ENCODE measurements around the gene EEFSEC. TPM values are rescaled to one million over a fixed set of nuclear protein-coding genes. Genes with fewer than 3 reads are reported as not detected.

The EEFSEC gene
- total RNA-seq, 1 donor from 2014 or later, result 12.6 TPM

DNA sequence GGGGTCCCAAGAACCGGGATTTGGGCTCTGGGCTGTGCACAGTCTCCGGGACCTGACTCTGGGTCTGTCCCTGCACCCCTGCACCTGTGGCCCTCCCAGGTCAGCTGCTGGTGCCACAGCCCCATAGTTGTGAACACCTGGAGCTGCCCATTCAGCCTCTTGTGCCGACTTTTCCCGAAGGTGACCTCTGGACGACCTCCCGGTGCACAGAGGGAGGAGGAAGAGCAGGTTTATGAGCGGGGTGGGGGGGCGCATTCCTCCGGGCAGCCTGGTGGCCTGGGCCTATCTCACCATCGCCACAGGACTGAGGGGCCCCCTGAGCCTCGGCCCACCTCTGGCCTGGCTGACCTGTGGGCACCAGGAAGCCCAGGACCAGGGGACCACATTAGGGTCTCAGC, 268.2 kb downstream of the EEFSEC start:
- Histone ChIP-seq H3K4me3 (ENCODE audit: low read depth, low read length) (no peak overlapping the region), H3K27me3 (ENCODE audit: control insufficient read depth, insufficient read depth, low read length) (peaks cover 24% of the 10 kb centered on the region), H3K36me3 (ENCODE audit: control insufficient read depth, insufficient read depth, low read length) (no peaks in the 10 kb centered on the region)
- DNase-seq (ENCODE audit: low read depth), result no peak
- TF ChIP-seq, protein P1, sequence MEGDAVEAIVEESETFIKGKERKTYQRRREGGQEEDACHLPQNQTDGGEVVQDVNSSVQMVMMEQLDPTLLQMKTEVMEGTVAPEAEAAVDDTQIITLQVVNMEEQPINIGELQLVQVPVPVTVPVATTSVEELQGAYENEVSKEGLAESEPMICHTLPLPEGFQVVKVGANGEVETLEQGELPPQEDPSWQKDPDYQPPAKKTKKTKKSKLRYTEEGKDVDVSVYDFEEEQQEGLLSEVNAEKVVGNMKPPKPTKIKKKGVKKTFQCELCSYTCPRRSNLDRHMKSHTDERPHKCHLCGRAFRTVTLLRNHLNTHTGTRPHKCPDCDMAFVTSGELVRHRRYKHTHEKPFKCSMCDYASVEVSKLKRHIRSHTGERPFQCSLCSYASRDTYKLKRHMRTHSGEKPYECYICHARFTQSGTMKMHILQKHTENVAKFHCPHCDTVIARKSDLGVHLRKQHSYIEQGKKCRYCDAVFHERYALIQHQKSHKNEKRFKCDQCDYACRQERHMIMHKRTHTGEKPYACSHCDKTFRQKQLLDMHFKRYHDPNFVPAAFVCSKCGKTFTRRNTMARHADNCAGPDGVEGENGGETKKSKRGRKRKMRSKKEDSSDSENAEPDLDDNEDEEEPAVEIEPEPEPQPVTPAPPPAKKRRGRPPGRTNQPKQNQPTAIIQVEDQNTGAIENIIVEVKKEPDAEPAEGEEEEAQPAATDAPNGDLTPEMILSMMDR (IDR thresholded peaks at IDR 0.05; ENCODE audit: insufficient read depth, low read length, poor library complexity, severe bottlenecking), result no peak

DNA sequence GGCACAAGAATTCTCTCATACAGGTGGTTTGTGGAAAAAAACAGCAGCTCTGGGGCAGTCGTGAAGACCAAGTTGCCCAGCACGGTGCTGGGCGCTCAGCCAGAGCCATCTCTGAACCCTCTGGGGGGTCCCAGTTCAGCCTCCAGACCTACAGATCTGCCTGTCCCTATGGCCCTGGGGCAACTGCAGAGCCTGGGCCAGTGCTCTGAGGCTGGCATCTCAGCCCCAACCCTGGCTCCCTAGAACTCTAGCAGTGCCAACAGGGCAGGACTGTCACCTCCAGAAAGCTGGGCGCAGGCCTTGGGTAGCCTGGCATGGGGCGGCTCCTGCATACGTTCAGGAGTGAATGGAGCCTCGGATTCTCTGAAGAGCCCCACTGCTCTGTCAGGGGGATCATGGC, 268.7 kb downstream of the EEFSEC start:
- Histone ChIP-seq H3K36me3 (ENCODE audit: control insufficient read depth, insufficient read depth, low read length) (no peaks in the 10 kb centered on the region), H3K4me3 (ENCODE audit: low read depth, low read length) (no peak overlapping the region), H3K27me3 (ENCODE audit: control insufficient read depth, insufficient read depth, low read length) (peaks cover 27% of the 10 kb centered on the region)
- TF ChIP-seq, protein P1 (IDR thresholded peaks at IDR 0.05; ENCODE audit: insufficient read depth, low read length, poor library complexity, severe bottlenecking), result no peak
- no peak for DNase-seq (ENCODE audit: low read depth)

DNA sequence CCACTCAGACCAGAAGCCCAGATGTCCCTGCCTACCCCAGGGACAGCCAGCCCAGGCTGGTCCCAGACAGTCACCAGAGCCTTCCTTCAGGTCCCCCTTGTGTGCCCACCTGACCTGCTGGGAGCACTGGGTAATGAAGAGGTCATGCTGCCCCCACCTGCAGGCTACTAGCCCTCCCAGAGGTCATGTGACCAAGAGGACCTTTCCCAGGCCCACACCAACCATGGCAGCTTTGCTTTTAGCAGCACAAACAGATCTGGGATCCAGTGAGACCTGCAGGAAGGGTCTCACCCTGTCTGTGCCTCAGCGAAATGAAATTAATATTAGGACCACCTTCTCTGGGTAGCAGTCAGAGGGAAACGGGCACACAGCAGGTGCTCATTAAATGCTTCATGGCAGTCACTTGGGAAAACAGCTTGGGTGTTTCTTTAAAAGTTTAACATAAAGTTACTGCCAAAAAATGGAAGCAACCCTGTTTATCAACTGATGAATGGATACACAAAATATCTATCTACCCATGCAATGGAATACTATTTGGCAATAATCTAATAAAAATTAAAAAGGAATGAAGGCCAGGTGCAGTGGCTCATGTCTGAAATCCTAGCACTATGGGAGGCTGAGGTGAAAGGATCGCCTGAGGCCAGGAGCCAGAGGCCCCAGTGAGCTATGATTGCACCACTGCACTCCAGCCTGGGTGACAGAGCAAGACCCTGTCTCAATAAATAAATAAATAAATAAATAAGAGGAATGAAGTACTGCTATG, 269.7 kb downstream of the EEFSEC start:
- TF ChIP-seq, protein P1 (IDR thresholded peaks at IDR 0.05; ENCODE audit: insufficient read depth, low read length, poor library complexity, severe bottlenecking), result no peak
- DNase-seq (ENCODE audit: low read depth), result no peak
- Histone ChIP-seq H3K27me3 (ENCODE audit: control insufficient read depth, insufficient read depth, low read length) (peaks cover 31% of the 10 kb centered on the region), H3K36me3 (ENCODE audit: control insufficient read depth, insufficient read depth, low read length) (no peaks in the 10 kb centered on the region), H3K4me3 (ENCODE audit: low read depth, low read length) (no peak overlapping the region)

DNA sequence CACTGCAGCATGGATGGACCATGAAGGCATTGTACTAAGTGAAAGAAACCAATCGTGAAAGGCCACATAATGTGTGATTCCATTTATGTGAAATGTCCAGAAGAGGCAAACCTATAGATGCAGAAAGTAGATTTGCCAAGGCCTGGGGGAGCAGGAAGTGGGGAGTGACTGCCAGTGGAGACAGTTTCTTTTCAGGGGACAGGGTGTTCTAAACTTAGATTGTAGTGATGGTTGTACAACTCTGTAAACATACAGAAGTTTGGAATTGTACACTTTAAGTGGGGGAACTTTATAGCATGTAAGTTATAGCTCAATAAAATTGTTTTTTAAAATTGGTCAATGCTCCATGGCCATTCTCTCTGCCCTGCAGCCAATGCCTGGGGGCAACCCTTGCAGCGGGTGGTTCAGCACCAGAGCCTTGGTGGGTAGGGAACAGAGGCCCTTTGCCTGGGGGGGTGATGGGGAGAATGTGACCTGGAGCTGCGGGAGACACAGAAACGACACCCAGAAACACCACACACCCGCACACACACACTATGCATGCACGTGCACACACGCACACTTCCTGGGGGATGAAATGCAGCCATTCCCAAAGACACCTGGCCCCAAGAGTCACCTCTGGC, 270.4 kb downstream of the EEFSEC start:
- TF ChIP-seq, protein P1 (IDR thresholded peaks at IDR 0.05; ENCODE audit: insufficient read depth, low read length, poor library complexity, severe bottlenecking), result no peak
- Histone ChIP-seq H3K36me3 (ENCODE audit: control insufficient read depth, insufficient read depth, low read length) (no peaks in the 10 kb centered on the region), H3K4me3 (ENCODE audit: low read depth, low read length) (no peak overlapping the region), H3K27me3 (ENCODE audit: control insufficient read depth, insufficient read depth, low read length) (peaks cover 37% of the 10 kb centered on the region)
- no peak for DNase-seq (ENCODE audit: low read depth)

DNA sequence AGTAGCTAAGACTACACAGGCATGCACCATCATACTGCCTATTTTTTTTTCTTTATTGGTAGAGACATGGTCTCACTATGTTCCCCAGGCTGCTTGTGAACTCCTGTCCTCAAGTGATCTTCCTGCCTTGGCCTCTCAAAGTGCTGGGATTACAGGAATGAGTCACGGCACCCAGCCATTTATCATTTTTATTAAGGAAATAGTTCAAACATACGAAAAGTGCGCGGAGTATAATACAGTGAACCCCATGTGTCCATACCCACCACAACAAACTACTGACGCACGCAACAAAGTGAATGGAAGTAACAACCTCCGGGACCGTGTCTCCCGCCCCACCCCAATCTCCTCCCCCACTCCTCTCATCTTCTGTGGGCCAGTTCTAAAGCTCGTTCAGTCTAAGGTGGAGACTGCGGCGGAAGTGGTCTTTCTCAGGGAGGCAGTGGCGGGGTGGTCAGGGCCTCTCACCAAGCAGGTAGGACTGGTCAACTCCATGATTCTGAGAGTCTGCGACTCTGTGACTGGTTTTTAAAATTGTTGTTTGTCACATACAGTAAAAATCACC, 271.3 kb downstream of the EEFSEC start:
- Histone ChIP-seq H3K27me3 (ENCODE audit: control insufficient read depth, insufficient read depth, low read length) (peaks cover 46% of the 10 kb centered on the region), H3K36me3 (ENCODE audit: control insufficient read depth, insufficient read depth, low read length) (no peaks in the 10 kb centered on the region), H3K4me3 (ENCODE audit: low read depth, low read length) (no peak overlapping the region)
- TF ChIP-seq, protein P1 (IDR thresholded peaks at IDR 0.05; ENCODE audit: insufficient read depth, low read length, poor library complexity, severe bottlenecking), result no peak
- no peak for DNase-seq (ENCODE audit: low read depth)
